HL-60/S4 treated with phorbol 12-myristate 13-acetate at 8.2 ng/mL for 4 days and 3 days (cell line): ENCODE data around the gene REPS2.
"Not testable (repeated sequence)": the region's sequence is repeated elsewhere in the genome, so short reads cannot be mapped to it uniquely, and the experiment has no call there.

Experiments used
- in situ Hi-C: fragments of 300-500 bp; cut with MboI; formaldehyde crosslinking; loops from 2 replicates; pipeline ENCODE4 v1.15.0; 2022; ENCODE audit warnings: low sequenced_read_pairs

The REPS2 gene

GRCh38 chrX:16962661-16963060, 16.2 kb downstream of the REPS2 start:
- in situ Hi-C loops: not testable (repeated sequence)

GRCh38 chrX:16963216-16963615, 16.8 kb downstream of the REPS2 start:
- in situ Hi-C loops: no loop called here

GRCh38 chrX:16964976-16965375, 18.5 kb downstream of the REPS2 start:
- in situ Hi-C loops: not testable (repeated sequence)

- in situ Hi-C loops: no loop called here
These were observed 20.4 kb downstream of the REPS2 start for GRCh38 chrX:16966752-16967448.

- in situ Hi-C loops: not testable (repeated sequence)
These were observed 22.3 kb downstream of the REPS2 start for GRCh38 chrX:16968753-16969152.

- in situ Hi-C loops: no loop called here
These were observed 24.5 kb downstream of the REPS2 start for GRCh38 chrX:16970977-16971376.

GRCh38 chrX:16971694-16972093, 25.2 kb downstream of the REPS2 start:
- in situ Hi-C loops: no loop called here

- in situ Hi-C loops: no loop called here
These were observed 28.8 kb downstream of the REPS2 start for GRCh38 chrX:16975233-16975632.

- in situ Hi-C loops: no loop called here
These were observed 31.3 kb downstream of the REPS2 start for GRCh38 chrX:16977771-16978170.

GRCh38 chrX:16978193-16978984, 31.9 kb downstream of the REPS2 start:
- in situ Hi-C loops: no loop called here

- in situ Hi-C loops: no loop called here
These were observed 32.8 kb downstream of the REPS2 start for GRCh38 chrX:16979226-16979625.

- in situ Hi-C loops: no loop called here
These were observed 34.8 kb downstream of the REPS2 start for GRCh38 chrX:16981209-16981608.

GRCh38 chrX:16981980-16982379, 35.5 kb downstream of the REPS2 start:
- in situ Hi-C loops: no loop called here

GRCh38 chrX:16983051-16983450, 36.6 kb downstream of the REPS2 start:
- in situ Hi-C loops: no loop called here

- in situ Hi-C loops: no loop called here
These were observed 38.8 kb downstream of the REPS2 start for GRCh38 chrX:16985286-16985685.

GRCh38 chrX:16986169-16986568, 39.7 kb downstream of the REPS2 start:
- in situ Hi-C loops: no loop called here

GRCh38 chrX:16989750-16990149, 43.3 kb downstream of the REPS2 start:
- in situ Hi-C loops: no loop called here

GRCh38 chrX:16990839-16991238, 44.4 kb downstream of the REPS2 start:
- in situ Hi-C loops: no loop called here

GRCh38 chrX:16992445-16992844, 46.0 kb downstream of the REPS2 start:
- in situ Hi-C loops: no loop called here

- in situ Hi-C loops: no loop called here
These were observed 46.5 kb downstream of the REPS2 start for GRCh38 chrX:16992951-16993350.

GRCh38 chrX:16993791-16994318, 47.4 kb downstream of the REPS2 start:
- in situ Hi-C loops: no loop called here

GRCh38 chrX:16994736-16995135, 48.3 kb downstream of the REPS2 start:
- in situ Hi-C loops: no loop called here
